Smooth muscle cell (in vitro differentiated cells): ENCODE results near the gene ARMC6. TPM values are rescaled to one million over a fixed set of nuclear protein-coding genes. Genes with fewer than 3 reads are reported as not detected.
A peak's percentile ranks its signal among the peaks of the same experiment; 100 is the strongest.
"Not testable (repeated sequence)": the region's sequence is repeated elsewhere in the genome, so short reads cannot be mapped to it uniquely, and the experiment has no call there.

Experiments used
- DNase-seq: peaks from one replicate; lab custom pipeline; 2025; ENCODE audit not compliant: unreplicated experiment; lab: John Stamatoyannopoulos, UW
- H2AFZ ChIP-seq: fragments of 200-600 bp; sonication (generic); 2 replicates; pipeline ENCODE4 v1.6.0; 2016; ENCODE audit warnings: antibody characterized with exemption, low read depth, mild to moderate bottlenecking
- H3F3A ChIP-seq: fragments of 200-600 bp; sonication (generic); 2 replicates; pipeline ENCODE4 v1.6.0; 2017; ENCODE audit warnings: antibody characterized with exemption, low read depth
- H3K27ac ChIP-seq: fragments of 200-600 bp; sonication (generic); 2 replicates; pipeline ENCODE4 v1.5.1; 2016; ENCODE audit warnings: low read depth, mild to moderate bottlenecking
- H3K27me3 ChIP-seq: fragments of 200-600 bp; sonication (generic); 2 replicates; pipeline ENCODE4 v1.6.1; 2016; ENCODE audit warnings: low read depth, mild to moderate bottlenecking
- H3K36me3 ChIP-seq: fragments of 200-600 bp; sonication (generic); 2 replicates; pipeline ENCODE4 v1.5.1; 2016; ENCODE audit warnings: low read depth
- H3K4me1 ChIP-seq: fragments of 200-600 bp; sonication (generic); 2 replicates; pipeline ENCODE4 v1.5.1; 2016; ENCODE audit warnings: low read depth
- H3K4me2 ChIP-seq: fragments of 200-600 bp; sonication (generic); 2 replicates; pipeline ENCODE4 v1.6.0; 2016; ENCODE audit warnings: mild to moderate bottlenecking
- H3K4me3 ChIP-seq: fragments of 200-600 bp; sonication (generic); 2 replicates; pipeline ENCODE4 v1.5.1; 2016; ENCODE audit warnings: mild to moderate bottlenecking
- H3K79me2 ChIP-seq: fragments of 200-600 bp; sonication (generic); 2 replicates; pipeline ENCODE4 v1.6.0; 2016; ENCODE audit warnings: low read depth, mild to moderate bottlenecking
- H3K9ac ChIP-seq: fragments of 200-600 bp; sonication (generic); 2 replicates; pipeline ENCODE4 v1.6.0; 2016; ENCODE audit warnings: low read depth
- H3K9me3 ChIP-seq: fragments of 200-600 bp; sonication (generic); replicated peaks from 2 replicates; pipeline ENCODE4 v1.5.1; 2016; ENCODE audit warnings: low read depth
- H4K20me1 ChIP-seq: fragments of 200-600 bp; sonication (generic); 2 replicates; pipeline ENCODE4 v1.6.0; 2016; ENCODE audit warnings: low read depth
- CTCF ChIP-seq: fragments of 200-600 bp; sonication (generic); IDR thresholded peaks from 2 replicates; pipeline ENCODE4 v1.5.1; 2017; ENCODE audit warnings: borderline replicate concordance, mild to moderate bottlenecking, antibody characterized with exemption; ENCODE audit not compliant: insufficient read depth, poor library complexity, severe bottlenecking
- whole genome bisulfite sequencing: methylation state at CpG from one replicate; pipeline ENCODE4 v1.1.7; 2016; ENCODE audit warnings: low lambda C conversion rate; 5-methylcytosine and 5-hydroxymethylcytosine counted together
- polyA plus RNA-seq: library from polyadenylated mRNA; unstranded; fragments of >200 nt; fragmentation: Nextera tagmentation; extraction: Ambion mirVana; gene quantifications from 2 replicates; pipeline ENCODE4 v1.2.1, GENCODE V29; 2016
- total RNA-seq: library from RNA; depleted of rRNA; stranded (reverse); fragments of >200 nt; gene quantifications from 2 replicates; pipeline ENCODE4 v1.2.3, GENCODE V29; 2014

The ARMC6 gene
- total and polyA plus RNA-seq, 2 experiments from 2014 or later: 17.8 to 27.1 TPM

GRCh38 chr19:19009951-19010350, 23.5 kb upstream of the ARMC6 start:
- peaks cover 9% of the 10 kb centered on the region for H3K36me3 ChIP-seq
- no peaks in the 10 kb centered on the region for H3K27me3 ChIP-seq
- no peak overlapping the region for H3K4me3 ChIP-seq
- DNase-seq: no peak
- no peaks in the 10 kb centered on the region for H3K9me3 ChIP-seq
- H3K27ac ChIP-seq: no peak overlapping the region
- no peaks in the 10 kb centered on the region for H3K4me1 ChIP-seq
- no peak overlapping the region for H3K9ac ChIP-seq
- no peaks in the 10 kb centered on the region for H3K79me2 ChIP-seq
- no peak for TF ChIP-seq CTCF
- no peak overlapping the region for H2AFZ ChIP-seq
- no peaks in the 10 kb centered on the region for H3F3A ChIP-seq
- no peak overlapping the region for H3K4me2 ChIP-seq
- peaks cover 38% of the 10 kb centered on the region for H4K20me1 ChIP-seq
- WGBS: 99% methylated on average over 18 of the region's 18 CpGs

GRCh38 chr19:19010551-19010950, 22.9 kb upstream of the ARMC6 start:
- Histone ChIP-seq H3K9ac (no peak overlapping the region), H3F3A (no peaks in the 10 kb centered on the region), H3K79me2 (no peaks in the 10 kb centered on the region), H3K9me3 (no peaks in the 10 kb centered on the region), H2AFZ (no peak overlapping the region), H3K36me3 (peaks cover 9% of the 10 kb centered on the region), H3K4me1 (no peaks in the 10 kb centered on the region), H3K27me3 (no peaks in the 10 kb centered on the region), H4K20me1 (peaks cover 38% of the 10 kb centered on the region), H3K4me3 (no peak overlapping the region), H3K27ac (no peak overlapping the region), H3K4me2 (no peak overlapping the region)
- no peak for TF ChIP-seq CTCF
- no peak for DNase-seq
- WGBS: 96% methylated on average over 5 of the region's 5 CpGs

- H3K9ac ChIP-seq: no peak overlapping the region
- H3F3A ChIP-seq: peaks cover 4% of the 10 kb centered on the region
- H4K20me1 ChIP-seq: peaks cover 82% of the 10 kb centered on the region
- H3K79me2 ChIP-seq: peaks cover 70% of the 10 kb centered on the region
- peaks cover 31% of the 10 kb centered on the region for H3K36me3 ChIP-seq
- H3K4me1 ChIP-seq: no peaks in the 10 kb centered on the region
- TF ChIP-seq CTCF: no peak
- peak overlapping the region; percentile 45 for H3K27ac ChIP-seq
- no peak for DNase-seq
- no peak overlapping the region for H3K4me3 ChIP-seq
- no peaks in the 10 kb centered on the region for H3K9me3 ChIP-seq
- H2AFZ ChIP-seq: no peak overlapping the region
- H3K27me3 ChIP-seq: no peaks in the 10 kb centered on the region
- 37% methylated on average over 3 of the region's 3 CpGs for WGBS
- H3K4me2 ChIP-seq: peak overlapping the region; percentile 27
Measured at GRCh38 chr19:19021115-19021514, 12.3 kb upstream of the ARMC6 start.

- Histone ChIP-seq H3K4me2 (no peak overlapping the region), H3F3A (peaks cover 4% of the 10 kb centered on the region), H4K20me1 (peaks cover 82% of the 10 kb centered on the region), H3K9me3 (no peaks in the 10 kb centered on the region), H3K27me3 (no peaks in the 10 kb centered on the region), H3K79me2 (peaks cover 65% of the 10 kb centered on the region), H3K4me1 (no peaks in the 10 kb centered on the region), H3K27ac (peak overlapping the region; percentile 4), H2AFZ (no peak overlapping the region), H3K9ac (no peak overlapping the region), H3K36me3 (peaks cover 21% of the 10 kb centered on the region), H3K4me3 (no peak overlapping the region)
- DNase-seq: no peak
- TF ChIP-seq CTCF: no peak
- WGBS: 94% methylated on average over 4 of the region's 4 CpGs
Measured at GRCh38 chr19:19022380-19022961, 10.9 kb upstream of the ARMC6 start.

GRCh38 chr19:19023376-19023775, 10.0 kb upstream of the ARMC6 start:
- H3K4me1 ChIP-seq, DNase-seq, H3K9me3 ChIP-seq, H2AFZ ChIP-seq, H3K27me3 ChIP-seq, H3F3A ChIP-seq, H3K9ac ChIP-seq, H3K27ac ChIP-seq, H3K4me2 ChIP-seq, H3K4me3 ChIP-seq: not testable (repeated sequence)
- 93% methylated on average over 1 of the region's 1 CpG for WGBS
- peaks cover 28% of the 10 kb centered on the region for H3K36me3 ChIP-seq
- peaks cover 83% of the 10 kb centered on the region for H4K20me1 ChIP-seq
- H3K79me2 ChIP-seq: peaks cover 64% of the 10 kb centered on the region
